Measurements from ENCODE around the gene CBLB.

CBLB gene

GRCh38 chr3:105619651-105620050 lies 249.2 kb downstream of the CBLB start:
- DNase-seq = no peak

- no peak for DNase-seq
These were observed 250.3 kb downstream of the CBLB start for GRCh38 chr3:105618556-105618955.

GRCh38 chr3:105616374-105617121 lies 252.3 kb downstream of the CBLB start:
- DNase-seq = no peak

- no peak for DNase-seq
These were observed 253.0 kb downstream of the CBLB start for GRCh38 chr3:105615814-105616213.

- no peak for DNase-seq
These were observed 254.4 kb downstream of the CBLB start for GRCh38 chr3:105614288-105615030.

- DNase-seq = no peak
These were observed 255.7 kb downstream of the CBLB start for GRCh38 chr3:105613120-105613519.

- DNase-seq = no peak
These were observed 257.3 kb downstream of the CBLB start for GRCh38 chr3:105611304-105612192.

- DNase-seq = no peak
These were observed 258.3 kb downstream of the CBLB start for GRCh38 chr3:105610473-105610872.

- DNase-seq = no peak
These were observed 260.2 kb downstream of the CBLB start for GRCh38 chr3:105608623-105609022.

GRCh38 chr3:105606016-105606415 lies 262.8 kb downstream of the CBLB start:
- no peak for DNase-seq
